ENCODE data around the gene BTN3A1.

- TF ChIP-seq CTCF (IDR thresholded peaks at IDR 0.05; ENCODE audit: low read depth, low read length, poor library complexity, severe bottlenecking) (no peak), EZH2phosphoT487 (IDR thresholded peaks at IDR 0.05; ENCODE audit: borderline replicate concordance, low read length) (no peak)
Observed at GRCh38 chr6:26436018-26436417, 33.9 kb downstream of the BTN3A1 start.

Measured in DOHH2 (cell line).